HCT116 (cell line): ENCODE data around the gene GLT6D1. TPM values are rescaled to one million over a fixed set of nuclear protein-coding genes. Genes with fewer than 3 reads are reported as not detected.

ENCODE experiments used
- ATAC-seq: fragments of 200-7000 bp; cut with Tn5 transposase; 2 replicates; pipeline ENCODE4 v1.9.1; 2020; ENCODE audit warnings: mild to moderate bottlenecking, moderate library complexity
- BruUV-seq: library from RNA; stranded (reverse); fragments of 400-500 nt; replicated peaks from 2 replicates; lab custom pipeline; 2021; lab: Mats Ljungman, UMichigan
- CTCF ChIA-PET: fragments of 300-600 bp; sonication (Branson Sonifier 250); formaldehyde crosslinking; loops from one replicate; lab custom pipeline; 2021; ENCODE audit warnings: antibody characterized with exemption; lab: Charles Lee
- POLR2A ChIA-PET: fragments of 300-600, 350-600 bp; sonication (Branson Sonifier 250); formaldehyde crosslinking; loops from one replicate; lab custom pipeline; 2021; ENCODE audit warnings: antibody characterized with exemption; lab: Charles Lee
- RAD21 ChIA-PET, 2 experiments: fragments of 300-600 bp; sonication (Branson Sonifier 250); formaldehyde crosslinking; loops; one replicate each; lab custom pipeline; 2023; ENCODE audit warnings: low total read pairs in 2 of 2; ENCODE audit not compliant: uncharacterized antibody in 2 of 2, unreplicated experiment in 2 of 2, low non-redundant PET in 1 of 2; lab: Charles Lee
- DNase-seq: peaks from one replicate; pipeline ENCODE4 v3.0.0-alpha.2; 2010; ENCODE audit warnings: low read depth, low spot score
- H2AFZ ChIP-seq: fragments of 200-600 bp; shearing (Covaris generic), sonication (generic); 2 replicates; pipeline ENCODE4 v1.6.1; 2017; ENCODE audit warnings: low read depth, mixed run types, mixed read lengths, antibody characterized with exemption, low read length; ENCODE audit not compliant: poor library complexity, severe bottlenecking
- H3K27ac ChIP-seq: 2 replicates; pipeline ENCODE4 v1.5.1; 2012; ENCODE audit warnings: low read depth, low read length
- H3K27me3 ChIP-seq: fragments of 200-600 bp; sonication (generic); 2 replicates; pipeline ENCODE4 v1.6.1; 2016; ENCODE audit warnings: mixed run types, low read length, mixed read lengths; ENCODE audit not compliant: insufficient read depth
- H3K36me3 ChIP-seq, 2 experiments: fragments of 200-500 bp in 1 of 2; fragments of 200-600 bp in 1 of 2; sonication (Bioruptor generic) in 1 of 2; sonication (generic) in 1 of 2; 2 replicates each; pipeline versions ENCODE4 v1.5.1 to v1.6.1; 2014 to 2016; ENCODE audit warnings: low read length in 2 of 2, inconsistent platforms in 1 of 2, mixed read lengths in 1 of 2, mixed run types in 1 of 2; ENCODE audit not compliant: insufficient read depth in 2 of 2, control insufficient read depth in 1 of 2
- H3K4me1 ChIP-seq, 2 experiments: fragments of 200-600 bp in 1 of 2; sonication (generic) in 1 of 2; 2 replicates each; pipeline versions ENCODE4 v1.5.1 to v1.6.1; 2012 to 2017; ENCODE audit warnings: low read length in 2 of 2, inconsistent platforms in 1 of 2, mild to moderate bottlenecking in 1 of 2, mixed read lengths in 1 of 2, mixed run types in 1 of 2, moderate library complexity in 1 of 2; ENCODE audit not compliant: insufficient read depth in 2 of 2, control insufficient read depth in 1 of 2
- H3K4me2 ChIP-seq: fragments of 200-600 bp; sonication (generic); 2 replicates; pipeline ENCODE4 v1.6.1; 2017; ENCODE audit warnings: mixed run types, low read length, mixed read lengths
- H3K4me3 ChIP-seq, 2 experiments: fragments of 200-600 bp in 1 of 2; sonication (generic) in 1 of 2; replicated peaks in 1 of 2; 2 replicates each; pipeline ENCODE4 v1.5.1; 2011 to 2016; ENCODE audit warnings: low read length in 2 of 2, control low read depth in 1 of 2, low read depth in 1 of 2, mild to moderate bottlenecking in 1 of 2, mixed read lengths in 1 of 2, mixed run types in 1 of 2
- H3K79me2 ChIP-seq: fragments of 200-600 bp; sonication (generic); 2 replicates; pipeline ENCODE4 v1.6.1; 2017; ENCODE audit warnings: mild to moderate bottlenecking, mixed run types, low read length, moderate library complexity, mixed read lengths; ENCODE audit not compliant: insufficient read depth
- H3K9ac ChIP-seq: fragments of 200-600 bp; sonication (generic); 2 replicates; pipeline ENCODE4 v1.6.1; 2016; ENCODE audit warnings: low read length, mixed read lengths
- H3K9me2 ChIP-seq: fragments of 200-600 bp; sonication (generic), shearing (Covaris generic); 2 replicates; pipeline ENCODE4 v1.6.1; 2017; ENCODE audit warnings: mixed run types, mild to moderate bottlenecking, moderate library complexity; ENCODE audit not compliant: insufficient read depth
- H3K9me3 ChIP-seq, 2 experiments: fragments of 200-500 bp in 1 of 2; fragments of 200-600 bp in 1 of 2; sonication (Bioruptor generic) in 1 of 2; sonication (generic) in 1 of 2; 2 replicates each; pipeline ENCODE4 v1.6.1; 2014 to 2017; ENCODE audit warnings: low read length in 2 of 2, mixed read lengths in 2 of 2, inconsistent platforms in 1 of 2, low read depth in 1 of 2, mild to moderate bottlenecking in 1 of 2, mixed run types in 1 of 2, moderate library complexity in 1 of 2; ENCODE audit not compliant: control insufficient read depth in 1 of 2, insufficient read depth in 1 of 2
- H4K20me1 ChIP-seq: fragments of 200-600 bp; sonication (generic), shearing (Covaris generic); 2 replicates; pipeline ENCODE4 v1.6.1; 2017; ENCODE audit warnings: mixed run types, mild to moderate bottlenecking, moderate library complexity; ENCODE audit not compliant: insufficient read depth
- ATF3 ChIP-seq: IDR thresholded peaks from 2 replicates; pipeline ENCODE4 v1.6.1; 2012
- CBX3 ChIP-seq: IDR thresholded peaks from 2 replicates; pipeline ENCODE4 v1.6.1; 2012; ENCODE audit warnings: low read depth
- EZH2 ChIP-seq: fragments of 200-600 bp; sonication (generic); IDR thresholded peaks from 2 replicates; pipeline ENCODE4 v1.6.1; 2017; ENCODE audit warnings: antibody characterized with exemption, mixed run types
- EZH2phosphoT487 ChIP-seq: fragments of 200-600 bp; IDR thresholded peaks from 2 replicates; pipeline ENCODE4 v1.6.1; 2018; ENCODE audit warnings: antibody characterized with exemption, borderline replicate concordance
- JUND ChIP-seq: IDR thresholded peaks from 2 replicates; pipeline ENCODE4 v1.6.1; 2012
- SIN3A ChIP-seq: IDR thresholded peaks from 2 replicates; pipeline ENCODE4 v1.6.1; 2012; ENCODE audit warnings: low read depth
- SP1 ChIP-seq: IDR thresholded peaks from 2 replicates; pipeline ENCODE4 v1.6.1; 2012; ENCODE audit warnings: low read depth
- TCF7L2 ChIP-seq: IDR thresholded peaks from 2 replicates; pipeline ENCODE4 v1.7.0; 2011; ENCODE audit warnings: borderline replicate concordance, inconsistent platforms; ENCODE audit not compliant: insufficient read depth, insufficient read length; ENCODE audit errors: extremely low read depth
- YY1 ChIP-seq: IDR thresholded peaks from 2 replicates; pipeline ENCODE4 v1.6.1; 2011; ENCODE audit warnings: low read length, low read depth, moderate library complexity, mild to moderate bottlenecking; ENCODE audit not compliant: insufficient replicate concordance; ENCODE audit errors: extremely low read depth
- ZFX ChIP-seq: fragments of 450-650 bp; IDR thresholded peaks from 2 replicates; pipeline ENCODE4 v1.6.1; 2017
- ZNF274 ChIP-seq: fragments of 200-500 bp; sonication (Bioruptor generic); IDR thresholded peaks from 2 replicates; pipeline ENCODE4 v1.6.1; 2014; ENCODE audit warnings: mild to moderate bottlenecking, low read depth, low read length, inconsistent platforms
- intact Hi-C: fragments of 100-400 bp; cut with micrococcal nuclease; formaldehyde crosslinking; loops from 2 replicates; pipeline ENCODE4 v1.10.0; 2022
- total RNA-seq: library from RNA; stranded (reverse); gene quantifications from one replicate; pipeline ENCODE4 v1.2.1, GENCODE V29; 2021; ENCODE audit not compliant: unreplicated experiment
- TF ChIP-seq, protein P1 (sequence below): IDR thresholded peaks from 2 replicates; pipeline ENCODE4 v1.6.1; 2011; ENCODE audit warnings: mild to moderate bottlenecking, low read length, moderate library complexity; ENCODE audit not compliant: insufficient replicate concordance; ENCODE audit errors: extremely low read depth
- TF ChIP-seq, protein P2 (sequence below), 3 experiments: fragments of 200-600 bp in 1 of 3; sonication (generic) in 1 of 3; IDR thresholded peaks in 2 of 3; conservative IDR thresholded peaks in 1 of 3; 2 replicates each; pipeline ENCODE4 v1.5.1; 2012 to 2017; ENCODE audit warnings: low read depth in 2 of 3, low read length in 2 of 3, antibody characterized with exemption in 1 of 3, borderline replicate concordance in 1 of 3, control low read depth in 1 of 3, mild to moderate bottlenecking in 1 of 3, mixed read lengths in 1 of 3, mixed run types in 1 of 3, moderate library complexity in 1 of 3; ENCODE audit not compliant: insufficient read depth in 1 of 3

Gene GLT6D1
- total RNA-seq, 1 experiment from 2014 or later = not detected

GRCh38 chr9:135618866-135619598 is 20.3 kb downstream of the GLT6D1 start:
- Histone ChIP-seq H3K9me3 (no peaks in the 10 kb centered on the region), H3K36me3 (no peaks in the 10 kb centered on the region), H3K9ac (no peak overlapping the region)
- CTCF ChIA-PET = no interaction called here
- no peak for DNase-seq
- TF ChIP-seq JUND = no peak
- TF ChIP-seq, all 23 proteins: peak for 0
- H3K27me3 ChIP-seq = no peaks in the 10 kb centered on the region
- no peaks in the 10 kb centered on the region for H3K79me2 ChIP-seq
- no peaks in the 10 kb centered on the region for H3K4me1 ChIP-seq
- RAD21 ChIA-PET = no interaction called here
- no TSS peak for BruUV-seq
- H3K4me2 ChIP-seq = no peak overlapping the region
- no peaks in the 10 kb centered on the region for H4K20me1 ChIP-seq
- no peak overlapping the region for H2AFZ ChIP-seq
- H3K27ac ChIP-seq = no peak overlapping the region
- H3K4me3 ChIP-seq = no peak overlapping the region
- intact Hi-C loops = no loop called here
- POLR2A ChIA-PET = no interaction called here
- H3K9me2 ChIP-seq = no peaks in the 10 kb centered on the region
- no peak for ATAC-seq

GRCh38 chr9:135617991-135618411 is 21.3 kb downstream of the GLT6D1 start:
- DNase-seq (no peak), ATAC-seq (no peak)
- no peaks in the 10 kb centered on the region for H3K9me3 ChIP-seq
- H3K9ac ChIP-seq = no peak overlapping the region
- no peak overlapping the region for H3K27ac ChIP-seq
- H3K4me2 ChIP-seq = no peak overlapping the region
- H4K20me1 ChIP-seq = no peaks in the 10 kb centered on the region
- H3K36me3 ChIP-seq = no peaks in the 10 kb centered on the region
- intact Hi-C loops = no loop called here
- no peak overlapping the region for H2AFZ ChIP-seq
- H3K4me1 ChIP-seq = no peaks in the 10 kb centered on the region
- H3K9me2 ChIP-seq = no peaks in the 10 kb centered on the region
- POLR2A ChIA-PET = no interaction called here
- CTCF ChIA-PET = no interaction called here
- no peaks in the 10 kb centered on the region for H3K79me2 ChIP-seq
- no TSS peak for BruUV-seq
- TF ChIP-seq JUND (no peak), EZH2 (no peak), CBX3 (no peak), SP1 (no peak), YY1 (no peak), ZFX (no peak), EZH2phosphoT487 (no peak), ATF3 (no peak), SIN3A (no peak), TCF7L2 (no peak), ZNF274 (no peak)
- TF ChIP-seq, protein P1, sequence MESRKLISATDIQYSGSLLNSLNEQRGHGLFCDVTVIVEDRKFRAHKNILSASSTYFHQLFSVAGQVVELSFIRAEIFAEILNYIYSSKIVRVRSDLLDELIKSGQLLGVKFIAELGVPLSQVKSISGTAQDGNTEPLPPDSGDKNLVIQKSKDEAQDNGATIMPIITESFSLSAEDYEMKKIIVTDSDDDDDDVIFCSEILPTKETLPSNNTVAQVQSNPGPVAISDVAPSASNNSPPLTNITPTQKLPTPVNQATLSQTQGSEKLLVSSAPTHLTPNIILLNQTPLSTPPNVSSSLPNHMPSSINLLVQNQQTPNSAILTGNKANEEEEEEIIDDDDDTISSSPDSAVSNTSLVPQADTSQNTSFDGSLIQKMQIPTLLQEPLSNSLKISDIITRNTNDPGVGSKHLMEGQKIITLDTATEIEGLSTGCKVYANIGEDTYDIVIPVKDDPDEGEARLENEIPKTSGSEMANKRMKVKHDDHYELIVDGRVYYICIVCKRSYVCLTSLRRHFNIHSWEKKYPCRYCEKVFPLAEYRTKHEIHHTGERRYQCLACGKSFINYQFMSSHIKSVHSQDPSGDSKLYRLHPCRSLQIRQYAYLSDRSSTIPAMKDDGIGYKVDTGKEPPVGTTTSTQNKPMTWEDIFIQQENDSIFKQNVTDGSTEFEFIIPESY = no peak
- TF ChIP-seq, protein P2, sequence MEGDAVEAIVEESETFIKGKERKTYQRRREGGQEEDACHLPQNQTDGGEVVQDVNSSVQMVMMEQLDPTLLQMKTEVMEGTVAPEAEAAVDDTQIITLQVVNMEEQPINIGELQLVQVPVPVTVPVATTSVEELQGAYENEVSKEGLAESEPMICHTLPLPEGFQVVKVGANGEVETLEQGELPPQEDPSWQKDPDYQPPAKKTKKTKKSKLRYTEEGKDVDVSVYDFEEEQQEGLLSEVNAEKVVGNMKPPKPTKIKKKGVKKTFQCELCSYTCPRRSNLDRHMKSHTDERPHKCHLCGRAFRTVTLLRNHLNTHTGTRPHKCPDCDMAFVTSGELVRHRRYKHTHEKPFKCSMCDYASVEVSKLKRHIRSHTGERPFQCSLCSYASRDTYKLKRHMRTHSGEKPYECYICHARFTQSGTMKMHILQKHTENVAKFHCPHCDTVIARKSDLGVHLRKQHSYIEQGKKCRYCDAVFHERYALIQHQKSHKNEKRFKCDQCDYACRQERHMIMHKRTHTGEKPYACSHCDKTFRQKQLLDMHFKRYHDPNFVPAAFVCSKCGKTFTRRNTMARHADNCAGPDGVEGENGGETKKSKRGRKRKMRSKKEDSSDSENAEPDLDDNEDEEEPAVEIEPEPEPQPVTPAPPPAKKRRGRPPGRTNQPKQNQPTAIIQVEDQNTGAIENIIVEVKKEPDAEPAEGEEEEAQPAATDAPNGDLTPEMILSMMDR (IDR thresholded peaks at IDR 0.05 in 2 of 3, conservative IDR thresholded peaks at IDR 0.05 in 1 of 3; ENCODE audit: borderline replicate concordance in 1 of 3, insufficient read depth in 1 of 3, low read depth in 2 of 3, low read length in 2 of 3) = no peak
- H3K4me3 ChIP-seq = no peak overlapping the region
- RAD21 ChIA-PET = no interaction called here
- H3K27me3 ChIP-seq = no peaks in the 10 kb centered on the region
